Measurements from ENCODE around the gene MASP2. TPM values are rescaled to one million over a fixed set of nuclear protein-coding genes. Genes with fewer than 3 reads are reported as not detected.
"Not testable (repeated sequence)": the region's sequence is repeated elsewhere in the genome, so short reads cannot be mapped to it uniquely, and the experiment has no call there.

MASP2 gene
- total RNA-seq, 2 donors from 2014 or later: 0.43 TPM; not detected in 1

DNA sequence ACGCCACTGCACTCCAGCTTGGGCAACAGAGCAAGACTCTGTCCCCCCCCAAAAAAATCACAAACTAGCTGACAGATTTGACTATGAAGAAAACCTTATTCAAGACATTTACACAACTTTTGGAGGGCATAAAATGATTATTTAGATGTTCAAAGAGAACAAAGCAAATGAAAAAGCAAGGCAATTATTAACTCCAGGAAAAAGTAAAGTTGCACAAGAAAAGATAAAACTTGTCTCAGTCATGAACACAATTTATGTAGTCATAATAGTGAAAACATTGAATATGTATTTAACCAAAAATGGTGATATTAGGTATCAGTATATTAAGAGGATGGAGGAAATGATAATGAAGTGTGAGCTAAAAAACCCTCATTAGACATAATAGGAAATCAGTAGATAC is 46.5 kb downstream of the MASP2 start:
- Mint-ChIP-seq H3K27me3 (no peaks in the 10 kb centered on the region), H3K9me3 (peaks cover 3% of the 10 kb centered on the region), H3K4me3 (no peak overlapping the region), H3K36me3 (ENCODE audit: low read depth) (no peaks in the 10 kb centered on the region), H3K4me1 (no peaks in the 10 kb centered on the region), H3K27ac (no peak overlapping the region)
- ATAC-seq (replicated peaks): no peak

GRCh38 chr1:10996100-10996499 is 50.9 kb downstream of the MASP2 start:
- H3K4me3 Mint-ChIP-seq: no peak overlapping the region
- no peaks in the 10 kb centered on the region for H3K36me3 Mint-ChIP-seq (ENCODE audit: low read depth)

DNA sequence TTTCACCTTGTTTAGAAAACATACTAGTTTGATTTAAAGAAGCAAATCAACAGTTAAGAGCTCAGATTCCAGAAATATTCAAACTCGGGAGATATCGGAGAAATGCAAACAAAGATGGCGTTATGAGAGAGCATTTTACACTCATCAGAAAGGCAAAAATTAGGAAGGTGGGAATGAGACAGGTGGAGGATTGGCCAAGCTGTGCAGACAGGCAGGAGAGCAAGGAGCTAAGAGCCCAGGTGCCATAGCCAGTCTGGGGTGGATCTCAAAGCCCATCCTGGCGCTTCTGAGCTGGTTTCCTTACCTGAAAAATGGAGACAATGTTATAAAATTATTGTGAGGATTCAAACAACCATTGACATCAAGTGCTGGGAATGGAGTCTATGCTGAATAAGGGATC is 54.2 kb downstream of the MASP2 start:
- no peak overlapping the region for H3K27ac Mint-ChIP-seq
- no peak overlapping the region for H3K4me3 Mint-ChIP-seq
- no peaks in the 10 kb centered on the region for H3K27me3 Mint-ChIP-seq
- H3K4me1 Mint-ChIP-seq: no peaks in the 10 kb centered on the region
- no peak for ATAC-seq (replicated peaks)
- no peaks in the 10 kb centered on the region for H3K36me3 Mint-ChIP-seq (ENCODE audit: low read depth)
- no peaks in the 10 kb centered on the region for H3K9me3 Mint-ChIP-seq

More at GRCh38 chr1:10996100-10996499, 50.9 kb downstream of the MASP2 start:
- Mint-ChIP-seq H3K4me1 (no peaks in the 10 kb centered on the region), H3K27me3 (no peaks in the 10 kb centered on the region), H3K27ac (no peak overlapping the region), H3K9me3 (peaks cover 3% of the 10 kb centered on the region)
- ATAC-seq (replicated peaks): no peak

- H3K27ac Mint-ChIP-seq; H3K9me3 Mint-ChIP-seq; H3K4me1 Mint-ChIP-seq; ATAC-seq (replicated peaks); H3K27me3 Mint-ChIP-seq; H3K4me3 Mint-ChIP-seq; H3K36me3 Mint-ChIP-seq (ENCODE audit: low read depth): not testable (repeated sequence)
Observed at GRCh38 chr1:10992004-10992403, 55.0 kb downstream of the MASP2 start.

GRCh38 chr1:10990828-10991227 is 56.2 kb downstream of the MASP2 start:
- Mint-ChIP-seq H3K27me3 (peaks cover 3% of the 10 kb centered on the region), H3K27ac (no peak overlapping the region), H3K36me3 (ENCODE audit: low read depth) (no peaks in the 10 kb centered on the region), H3K4me1 (peaks cover 3% of the 10 kb centered on the region), H3K9me3 (no peaks in the 10 kb centered on the region), H3K4me3 (no peak overlapping the region)
- no peak for ATAC-seq (replicated peaks)

DNA sequence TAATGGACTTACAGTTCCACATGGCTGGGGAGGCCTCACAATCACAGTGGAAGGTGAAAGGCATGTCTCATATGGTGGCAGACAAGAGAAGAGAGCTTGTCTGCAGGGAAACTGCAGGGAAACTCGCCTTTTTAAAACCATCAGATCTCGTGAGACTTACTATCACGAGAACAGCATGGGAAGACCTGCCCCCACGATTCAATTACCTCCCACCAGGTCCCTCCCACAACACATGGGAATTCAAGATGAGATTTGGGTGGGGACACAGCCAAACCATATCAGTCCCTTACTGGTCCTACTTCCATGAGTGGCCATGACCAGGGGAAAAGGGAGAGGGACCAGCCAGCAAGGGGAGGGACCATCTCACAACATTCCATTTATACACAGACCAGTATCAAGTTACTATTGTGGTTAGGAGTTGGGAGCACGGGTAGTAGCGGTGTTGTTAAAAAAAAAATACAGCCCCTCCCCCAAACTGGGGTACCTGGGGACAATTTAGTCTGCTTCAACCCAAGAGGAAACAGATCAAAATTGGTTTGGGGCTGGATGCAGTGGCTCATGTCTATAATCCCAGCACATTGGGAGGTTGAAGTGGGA is 57.0 kb downstream of the MASP2 start:
- not testable (repeated sequence) for H3K27ac Mint-ChIP-seq; H3K36me3 Mint-ChIP-seq (ENCODE audit: low read depth); H3K9me3 Mint-ChIP-seq; H3K27me3 Mint-ChIP-seq; H3K4me3 Mint-ChIP-seq; ATAC-seq (replicated peaks); H3K4me1 Mint-ChIP-seq

DNA sequence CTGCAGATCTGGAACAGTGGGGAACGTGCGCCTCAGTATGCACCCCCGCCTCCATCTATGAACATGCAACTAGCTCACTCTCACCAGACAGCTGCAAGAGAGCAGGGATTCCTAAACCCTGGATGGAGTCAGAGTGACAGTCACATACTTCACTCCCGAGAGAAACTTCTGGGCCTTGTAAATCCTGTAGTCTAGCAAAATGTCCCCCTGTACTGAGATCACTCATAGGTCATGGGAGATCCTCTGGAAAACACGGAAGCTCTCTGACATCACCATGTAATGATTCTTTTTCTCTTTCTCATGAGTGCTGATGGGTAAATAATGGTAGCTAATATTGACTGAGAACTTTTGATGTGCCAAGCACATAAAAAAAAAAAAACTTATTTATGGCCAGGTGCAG is 57.9 kb downstream of the MASP2 start:
- H3K36me3 Mint-ChIP-seq (ENCODE audit: low read depth): no peaks in the 10 kb centered on the region

DNA sequence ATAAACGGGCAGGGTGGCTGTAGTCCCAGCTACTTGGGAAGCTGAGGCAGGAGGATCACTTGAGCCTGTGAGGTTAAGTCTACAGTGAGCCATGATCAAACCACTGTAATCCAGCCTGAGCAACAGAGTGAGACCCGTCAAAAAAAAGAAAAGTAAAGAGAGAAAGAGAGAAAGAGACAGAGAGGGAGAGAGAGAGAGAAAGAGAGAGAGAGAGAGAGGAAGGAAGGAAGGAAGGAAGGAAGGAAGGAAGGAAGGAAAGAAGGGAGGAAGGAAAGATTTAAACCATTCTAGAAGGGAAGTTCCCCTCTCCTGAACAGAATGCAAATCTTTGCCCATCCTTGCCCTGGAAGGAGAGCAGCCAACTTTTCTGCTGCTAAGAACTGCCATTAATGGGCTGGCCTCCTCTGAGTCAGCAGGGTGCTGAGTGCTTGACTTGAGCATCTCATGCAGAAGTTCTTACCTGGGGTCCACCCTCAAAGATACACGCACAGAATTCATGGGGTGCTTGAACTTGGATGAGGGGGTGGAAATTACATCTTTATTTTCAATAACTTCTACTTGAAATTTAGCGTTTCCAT is 59.1 kb downstream of the MASP2 start:
- no peak for ATAC-seq (replicated peaks)
- Mint-ChIP-seq H3K4me3 (no peak overlapping the region), H3K9me3 (no peaks in the 10 kb centered on the region), H3K27me3 (peaks cover 4% of the 10 kb centered on the region), H3K4me1 (peaks cover 6% of the 10 kb centered on the region), H3K27ac (no peak overlapping the region), H3K36me3 (ENCODE audit: low read depth) (no peaks in the 10 kb centered on the region)

More for the DNA sequence above, 57.9 kb downstream of the MASP2 start:
- peaks cover 6% of the 10 kb centered on the region for H3K4me1 Mint-ChIP-seq
- peaks cover 4% of the 10 kb centered on the region for H3K27me3 Mint-ChIP-seq
- no peak overlapping the region for H3K4me3 Mint-ChIP-seq
- H3K27ac Mint-ChIP-seq: no peak overlapping the region
- no peaks in the 10 kb centered on the region for H3K9me3 Mint-ChIP-seq
- no peak for ATAC-seq (replicated peaks)

DNA sequence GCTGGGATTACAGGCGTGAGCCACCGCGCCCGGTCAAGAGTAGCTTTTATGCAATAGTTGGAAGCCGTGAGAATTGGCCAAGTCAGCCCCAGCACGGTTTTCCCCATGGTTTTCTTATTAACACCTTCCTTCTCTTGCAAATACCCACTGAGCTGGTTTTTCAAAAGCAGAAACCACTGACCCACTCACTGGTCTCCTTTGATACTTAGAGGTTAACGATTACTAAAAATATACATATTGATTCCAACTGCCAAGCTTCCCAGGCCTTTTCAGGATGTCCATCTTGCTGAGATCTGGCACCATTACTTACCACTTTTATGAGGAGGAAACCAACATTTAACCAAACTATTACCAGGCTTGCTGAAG is 60.5 kb downstream of the MASP2 start:
- Mint-ChIP-seq H3K4me3 (peak overlapping the region; percentile 33), H3K36me3 (ENCODE audit: low read depth) (no peaks in the 10 kb centered on the region), H3K27me3 (peaks cover 4% of the 10 kb centered on the region), H3K4me1 (peaks cover 6% of the 10 kb centered on the region), H3K27ac (no peak overlapping the region), H3K9me3 (no peaks in the 10 kb centered on the region)
- peak; percentile 23 for ATAC-seq (replicated peaks)

DNA sequence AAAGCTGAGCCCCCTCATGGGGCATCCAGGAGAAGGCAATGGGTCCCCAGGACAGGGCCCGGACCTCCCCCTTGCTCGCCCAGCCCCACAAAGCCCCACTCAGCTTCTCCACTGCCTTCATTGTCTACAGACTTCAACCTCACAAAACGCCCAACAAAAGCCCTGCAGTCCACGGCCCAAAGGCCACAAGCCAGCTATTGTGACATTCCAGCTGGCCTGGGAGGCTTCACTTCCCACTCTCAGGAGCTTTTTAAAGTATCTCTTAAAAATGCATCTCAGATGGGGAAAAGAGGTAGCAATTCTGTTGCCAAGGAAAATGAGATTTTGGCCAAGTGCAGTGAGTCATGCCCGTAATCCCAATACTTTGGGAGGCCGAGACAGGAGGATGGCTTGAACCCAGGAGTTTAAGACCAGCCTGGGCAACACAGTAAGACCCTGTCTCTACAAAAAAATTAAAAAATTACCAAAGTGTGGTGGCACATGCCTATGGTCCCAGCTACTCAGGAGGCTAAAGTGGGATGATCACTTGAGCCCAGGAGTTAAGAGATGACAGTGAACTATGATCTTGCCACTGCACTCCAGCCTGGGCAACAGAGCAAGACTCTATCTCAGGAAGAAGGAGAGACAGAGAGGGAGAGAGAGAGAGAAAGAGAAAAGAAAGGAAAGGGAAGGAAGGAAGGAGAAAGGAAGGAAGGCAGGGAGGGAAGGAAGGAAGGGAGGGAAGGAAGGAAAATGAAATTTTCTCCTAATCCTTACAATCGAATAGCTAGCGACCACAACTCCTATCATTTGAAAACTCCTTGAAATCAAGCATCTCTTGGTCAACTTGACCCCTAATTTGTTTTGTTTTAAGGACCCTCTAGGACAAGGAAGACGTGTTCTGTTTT is 66.0 kb downstream of the MASP2 start:
- Mint-ChIP-seq H3K4me1 (peaks cover 6% of the 10 kb centered on the region), H3K36me3 (ENCODE audit: low read depth) (no peaks in the 10 kb centered on the region), H3K9me3 (no peaks in the 10 kb centered on the region), H3K27ac (no peak overlapping the region), H3K4me3 (no peak overlapping the region), H3K27me3 (peaks cover 17% of the 10 kb centered on the region)
- no peak for ATAC-seq (replicated peaks)

GRCh38 chr1:10980094-10980577 is 66.9 kb downstream of the MASP2 start:
- Mint-ChIP-seq H3K27me3 (peaks cover 13% of the 10 kb centered on the region), H3K4me3 (no peak overlapping the region), H3K27ac (no peak overlapping the region), H3K9me3 (no peaks in the 10 kb centered on the region), H3K36me3 (ENCODE audit: low read depth) (no peaks in the 10 kb centered on the region), H3K4me1 (no peaks in the 10 kb centered on the region)
- ATAC-seq (replicated peaks): no peak

- Mint-ChIP-seq H3K4me1 (no peaks in the 10 kb centered on the region), H3K36me3 (ENCODE audit: low read depth) (no peaks in the 10 kb centered on the region), H3K4me3 (no peak overlapping the region), H3K27ac (no peak overlapping the region), H3K9me3 (no peaks in the 10 kb centered on the region), H3K27me3 (peaks cover 13% of the 10 kb centered on the region)
- ATAC-seq (replicated peaks): no peak
Observed at GRCh38 chr1:10979483-10979920, 67.5 kb downstream of the MASP2 start.

- H3K27ac Mint-ChIP-seq: no peak overlapping the region
- H3K27me3 Mint-ChIP-seq: peaks cover 13% of the 10 kb centered on the region
- H3K4me3 Mint-ChIP-seq: no peak overlapping the region
- no peaks in the 10 kb centered on the region for H3K36me3 Mint-ChIP-seq (ENCODE audit: low read depth)
- no peak for ATAC-seq (replicated peaks)
- H3K4me1 Mint-ChIP-seq: no peaks in the 10 kb centered on the region
- H3K9me3 Mint-ChIP-seq: no peaks in the 10 kb centered on the region
Observed at GRCh38 chr1:10978719-10979118, 68.3 kb downstream of the MASP2 start.

All from activated T-helper 17 cell treated with anti-CD3 and anti-CD28 coated beads, Interleukin-2, amount 50 U/mL, for 72 hours (primary cell).